ENCODE results near the gene MINAR2.

MINAR2 gene

DNA sequence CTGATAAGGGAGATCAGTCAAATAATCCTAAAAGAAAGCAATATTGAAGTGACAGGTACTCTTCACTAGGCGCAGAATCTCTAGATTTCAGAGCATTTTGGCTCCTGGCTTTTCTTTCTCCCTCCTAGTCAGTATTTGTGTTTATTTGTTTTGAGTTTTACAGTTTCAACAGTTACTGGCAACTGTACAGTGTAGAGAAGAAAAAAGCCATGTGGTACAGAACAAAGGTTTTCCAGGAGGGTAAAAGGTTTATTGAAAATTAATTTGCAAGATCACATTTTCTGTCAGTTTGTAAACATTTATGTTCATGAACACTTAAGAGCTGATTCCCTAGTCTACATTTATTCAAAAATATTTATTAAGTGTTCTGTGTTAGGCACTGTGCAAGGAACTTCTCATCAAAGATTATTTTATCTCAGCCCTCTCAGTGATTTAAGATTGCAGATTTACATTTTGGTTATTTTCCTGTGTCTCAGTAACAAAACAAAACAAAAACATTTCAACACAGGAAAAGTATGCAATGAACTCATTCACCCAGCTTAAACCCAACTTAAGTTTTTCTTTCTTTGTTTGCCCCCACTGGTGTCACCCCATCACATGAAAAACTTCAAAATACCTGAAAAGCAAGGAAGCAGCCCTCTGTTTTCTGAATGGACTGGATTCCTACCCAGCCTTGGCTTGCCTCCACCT lies 12.9 kb downstream of the MINAR2 start:
- no peaks in the 10 kb centered on the region for H3K27me3 Mint-ChIP-seq (ENCODE audit: low read depth)
- no peaks in the 10 kb centered on the region for H3K4me1 Mint-ChIP-seq (ENCODE audit: low read depth)
- no peak overlapping the region for H3K4me3 Mint-ChIP-seq
- no peaks in the 10 kb centered on the region for H3K9me3 Mint-ChIP-seq
- H3K36me3 Mint-ChIP-seq (ENCODE audit: low read depth): no peaks in the 10 kb centered on the region
- H3K27ac Mint-ChIP-seq: no peak overlapping the region

DNA sequence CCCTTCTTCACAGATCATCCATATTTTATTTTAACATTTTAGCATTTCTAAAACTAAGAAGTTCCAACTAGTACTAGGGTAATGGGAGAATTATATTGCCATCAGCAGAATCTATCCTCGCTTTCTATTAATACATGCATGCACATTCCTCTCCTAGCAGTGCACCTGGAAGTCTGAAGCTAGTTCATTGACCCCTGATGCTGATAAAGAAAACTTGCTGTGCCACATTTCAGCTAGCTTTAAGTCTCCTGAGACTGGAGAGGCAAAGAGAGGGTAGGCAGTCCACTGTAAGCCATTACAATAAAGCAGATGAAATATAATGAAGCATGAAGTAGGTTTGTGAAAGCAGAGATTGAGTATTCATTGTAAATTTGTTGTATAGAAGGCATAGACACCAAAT lies 15.8 kb downstream of the MINAR2 start:
- Mint-ChIP-seq H3K9me3 (no peaks in the 10 kb centered on the region), H3K4me1 (ENCODE audit: low read depth) (no peaks in the 10 kb centered on the region), H3K36me3 (ENCODE audit: low read depth) (no peaks in the 10 kb centered on the region), H3K27me3 (ENCODE audit: low read depth) (no peaks in the 10 kb centered on the region), H3K27ac (no peak overlapping the region), H3K4me3 (no peak overlapping the region)

DNA sequence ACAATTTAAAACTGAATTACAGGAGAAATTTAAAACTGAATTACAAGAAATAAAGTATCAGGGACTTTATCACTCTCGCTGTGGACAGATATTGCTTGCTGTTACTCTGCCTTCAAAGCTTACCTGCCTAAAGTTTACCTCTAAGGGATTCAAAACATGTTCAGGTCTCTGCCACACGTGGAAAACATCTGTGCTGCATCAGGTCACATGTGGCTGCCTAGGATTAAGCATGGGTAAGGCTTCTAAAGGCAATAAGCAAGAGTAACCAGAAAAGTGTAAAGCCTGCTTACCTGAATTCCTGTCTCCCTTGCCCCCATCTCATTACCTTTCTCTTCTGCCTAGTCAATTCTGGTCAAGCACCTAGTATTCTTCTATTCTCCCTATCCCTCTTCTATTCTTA lies 18.9 kb downstream of the MINAR2 start:
- no peaks in the 10 kb centered on the region for H3K36me3 Mint-ChIP-seq (ENCODE audit: low read depth)
- H3K27ac Mint-ChIP-seq: no peak overlapping the region
- H3K4me3 Mint-ChIP-seq: no peak overlapping the region
- no peaks in the 10 kb centered on the region for H3K9me3 Mint-ChIP-seq
- H3K27me3 Mint-ChIP-seq (ENCODE audit: low read depth): no peaks in the 10 kb centered on the region
- no peaks in the 10 kb centered on the region for H3K4me1 Mint-ChIP-seq (ENCODE audit: low read depth)

DNA sequence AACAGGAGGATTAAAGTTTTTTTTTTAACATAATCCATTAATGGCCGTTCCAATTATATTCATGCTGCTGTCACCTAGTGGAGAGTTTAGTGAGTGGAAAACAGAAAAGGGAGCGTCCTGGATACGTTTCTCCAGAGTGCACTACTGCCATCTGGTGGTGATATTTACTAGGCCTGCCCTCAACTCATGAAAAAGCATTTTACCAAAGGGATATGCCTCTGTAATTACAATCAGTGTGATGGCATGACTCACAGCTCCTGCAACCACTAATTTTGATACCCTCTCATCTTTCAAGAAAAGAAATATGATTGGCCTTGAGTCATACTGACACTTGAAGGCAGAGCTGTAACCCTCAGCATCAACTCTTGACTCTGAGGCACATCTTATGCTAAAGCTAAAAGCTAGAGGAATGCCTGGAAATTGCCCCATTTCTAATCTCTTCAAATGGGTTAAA lies 20.1 kb downstream of the MINAR2 start:
- Mint-ChIP-seq H3K4me3 (no peak overlapping the region), H3K9me3 (no peaks in the 10 kb centered on the region), H3K27me3 (ENCODE audit: low read depth) (no peaks in the 10 kb centered on the region), H3K27ac (no peak overlapping the region), H3K4me1 (ENCODE audit: low read depth) (no peaks in the 10 kb centered on the region), H3K36me3 (ENCODE audit: low read depth) (no peaks in the 10 kb centered on the region)

DNA sequence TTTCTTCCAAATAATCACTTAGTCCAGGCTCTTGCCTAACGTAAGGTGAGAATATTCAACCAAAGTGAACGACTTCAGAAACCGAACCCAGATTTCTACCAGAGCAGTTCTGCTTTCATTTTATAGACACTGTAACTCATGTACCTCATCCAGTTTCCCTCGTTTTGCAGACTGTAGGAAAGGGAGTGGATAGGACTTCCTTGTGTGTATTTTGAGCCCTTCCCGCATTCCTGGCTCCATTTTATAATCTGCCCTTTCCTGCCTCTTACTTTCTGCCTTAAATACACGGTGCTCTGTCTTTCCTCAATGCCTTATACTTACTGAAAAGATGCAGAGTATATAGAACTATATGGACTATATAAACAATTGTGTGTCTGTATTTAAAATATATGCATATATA lies 20.8 kb downstream of the MINAR2 start:
- Mint-ChIP-seq H3K36me3 (ENCODE audit: low read depth) (no peaks in the 10 kb centered on the region), H3K27ac (no peak overlapping the region), H3K9me3 (no peaks in the 10 kb centered on the region), H3K4me3 (no peak overlapping the region), H3K27me3 (ENCODE audit: low read depth) (no peaks in the 10 kb centered on the region), H3K4me1 (ENCODE audit: low read depth) (no peaks in the 10 kb centered on the region)

DNA sequence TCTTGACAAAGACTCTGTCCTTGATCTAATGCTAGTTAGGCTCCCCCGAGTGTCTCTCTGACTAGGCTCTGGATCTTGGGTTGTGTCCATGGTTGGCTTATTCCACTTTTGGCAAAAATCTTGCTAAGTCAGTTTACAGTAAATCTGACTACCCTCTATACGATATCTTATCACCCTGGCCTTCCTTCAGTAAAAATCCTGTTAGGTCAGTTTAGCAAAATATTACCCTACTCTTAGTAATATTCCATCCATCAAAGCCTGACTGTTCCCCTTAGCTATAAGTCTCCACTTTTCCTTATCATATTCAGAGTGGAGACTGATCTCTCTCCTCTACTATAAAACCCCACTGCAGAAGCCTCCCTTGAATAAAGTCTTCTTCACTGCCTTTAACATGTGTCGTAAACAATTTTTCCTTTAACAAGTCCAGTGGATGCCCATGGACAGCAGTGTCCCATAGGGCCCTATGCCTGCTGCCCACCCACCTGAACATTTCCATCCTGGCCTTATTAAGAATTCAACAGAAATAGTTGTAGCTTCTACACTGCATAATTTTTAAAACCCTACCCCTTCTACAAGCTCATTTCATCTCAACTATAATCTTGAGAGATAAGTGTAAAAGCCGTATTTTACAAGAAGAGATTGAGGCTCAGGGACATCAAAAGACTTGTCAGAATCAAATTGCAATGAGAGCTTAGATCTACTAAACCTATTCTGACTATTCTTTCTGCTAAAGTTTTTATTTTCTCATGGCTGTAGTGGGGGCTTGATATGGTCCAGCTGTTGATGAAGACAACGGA lies 22.3 kb downstream of the MINAR2 start:
- Mint-ChIP-seq H3K27me3 (ENCODE audit: low read depth) (no peaks in the 10 kb centered on the region), H3K9me3 (no peaks in the 10 kb centered on the region), H3K27ac (no peak overlapping the region), H3K4me1 (ENCODE audit: low read depth) (no peaks in the 10 kb centered on the region), H3K4me3 (no peak overlapping the region), H3K36me3 (ENCODE audit: low read depth) (no peaks in the 10 kb centered on the region)

DNA sequence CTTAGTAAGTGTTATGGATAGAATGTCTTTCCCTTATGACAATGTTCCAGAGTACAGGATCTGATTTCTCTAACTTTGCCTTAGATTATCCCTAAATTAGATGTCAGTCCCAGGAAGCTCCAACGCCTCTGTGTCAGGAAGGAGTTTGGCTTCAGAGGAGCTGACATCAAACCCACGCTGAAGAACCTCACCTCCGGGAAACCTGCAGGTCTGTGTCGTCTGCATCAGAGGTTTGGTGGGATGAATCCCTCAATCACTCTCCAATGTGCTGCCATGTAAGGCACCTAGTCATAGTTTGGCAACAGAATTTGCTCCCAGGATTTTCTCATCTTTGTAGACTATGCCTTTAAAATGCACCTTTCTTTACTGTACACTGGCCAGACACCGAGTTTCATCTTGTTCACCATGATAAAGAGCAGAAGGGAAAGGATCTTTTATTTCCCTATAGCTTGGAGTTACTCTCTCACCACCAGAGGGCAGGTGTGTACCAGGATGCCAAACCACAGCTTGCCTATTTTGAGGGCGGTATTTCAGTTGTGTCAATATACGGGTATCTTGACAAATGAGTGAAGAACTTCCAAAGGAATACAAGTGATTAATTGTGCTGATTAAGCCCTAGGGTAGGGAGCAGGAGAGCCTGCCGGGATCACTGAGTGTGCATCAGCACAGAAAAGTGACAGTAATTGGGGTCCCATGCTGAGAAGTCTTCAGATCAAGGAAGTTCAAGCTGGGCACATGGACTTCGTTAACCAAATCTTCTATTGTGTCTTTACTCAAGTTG lies 23.4 kb downstream of the MINAR2 start:
- no peaks in the 10 kb centered on the region for H3K4me1 Mint-ChIP-seq (ENCODE audit: low read depth)
- no peaks in the 10 kb centered on the region for H3K36me3 Mint-ChIP-seq (ENCODE audit: low read depth)
- H3K4me3 Mint-ChIP-seq: no peak overlapping the region
- H3K27ac Mint-ChIP-seq: no peak overlapping the region
- H3K27me3 Mint-ChIP-seq (ENCODE audit: low read depth): no peaks in the 10 kb centered on the region
- no peaks in the 10 kb centered on the region for H3K9me3 Mint-ChIP-seq

DNA sequence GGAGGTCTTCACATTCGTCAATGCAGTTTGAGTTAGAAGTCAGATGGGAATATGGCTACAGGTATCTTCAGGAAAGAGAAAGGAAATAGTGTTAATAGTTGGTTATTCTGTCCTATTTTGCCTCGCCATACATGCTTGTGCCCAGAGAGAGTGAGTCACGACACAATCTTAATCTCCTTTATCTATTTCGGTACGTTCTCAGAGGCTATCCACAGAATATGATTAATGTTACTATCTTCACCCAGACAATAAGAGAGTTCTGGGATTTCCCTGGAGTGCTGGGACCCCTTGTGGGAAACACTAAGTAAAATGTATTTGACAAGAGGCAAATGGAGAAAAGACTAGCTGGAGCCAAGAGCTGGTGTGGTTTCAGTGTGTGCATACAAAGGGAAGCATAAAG lies 25.5 kb downstream of the MINAR2 start:
- H3K4me1 Mint-ChIP-seq (ENCODE audit: low read depth): no peaks in the 10 kb centered on the region
- H3K27ac Mint-ChIP-seq: no peak overlapping the region
- no peaks in the 10 kb centered on the region for H3K9me3 Mint-ChIP-seq
- H3K36me3 Mint-ChIP-seq (ENCODE audit: low read depth): no peaks in the 10 kb centered on the region
- H3K27me3 Mint-ChIP-seq (ENCODE audit: low read depth): no peaks in the 10 kb centered on the region
- H3K4me3 Mint-ChIP-seq: no peak overlapping the region

DNA sequence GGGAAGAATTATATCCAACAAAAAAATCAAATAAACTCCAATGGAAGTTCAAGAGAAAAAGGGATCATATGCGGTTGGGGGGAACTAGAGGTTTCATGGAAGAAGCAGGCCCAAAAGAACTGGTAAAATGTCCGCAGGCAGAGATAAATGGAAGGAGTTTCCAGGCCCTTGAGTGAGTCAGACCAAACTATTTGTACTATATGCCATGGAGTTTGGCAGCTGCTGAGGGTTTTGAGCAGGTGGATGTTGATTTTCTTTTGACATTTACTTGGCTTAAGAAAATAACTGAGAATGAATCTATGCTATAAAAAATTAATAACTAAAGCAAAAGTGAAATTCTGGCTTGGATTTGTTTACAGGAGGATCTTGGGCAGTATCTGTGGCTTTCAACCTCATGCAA lies 33.7 kb downstream of the MINAR2 start:
- H3K4me3 Mint-ChIP-seq: no peak overlapping the region
- no peaks in the 10 kb centered on the region for H3K27me3 Mint-ChIP-seq (ENCODE audit: low read depth)
- no peak overlapping the region for H3K27ac Mint-ChIP-seq
- no peaks in the 10 kb centered on the region for H3K9me3 Mint-ChIP-seq
- no peaks in the 10 kb centered on the region for H3K4me1 Mint-ChIP-seq (ENCODE audit: low read depth)
- no peaks in the 10 kb centered on the region for H3K36me3 Mint-ChIP-seq (ENCODE audit: low read depth)

DNA sequence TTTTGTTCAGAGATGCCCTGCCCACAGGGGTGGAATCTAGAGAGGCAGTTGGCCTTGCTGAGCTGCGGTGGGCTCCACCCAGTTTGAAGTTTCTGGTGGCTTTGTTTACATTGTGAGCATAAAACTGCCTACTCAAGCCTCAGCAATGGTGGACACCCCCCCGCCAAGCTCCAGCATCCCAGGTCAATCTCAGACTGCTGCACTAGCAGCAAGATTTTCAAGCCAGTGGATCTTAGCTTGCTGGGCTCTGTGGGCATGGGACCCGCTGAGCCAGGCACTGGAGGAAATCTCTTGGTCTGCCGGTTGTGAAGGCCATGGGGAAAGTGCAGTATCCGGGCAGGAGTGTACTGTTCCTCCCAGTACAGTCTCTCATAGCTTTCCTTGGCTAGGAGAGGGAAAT lies 55.5 kb downstream of the MINAR2 start:
- no peak overlapping the region for H3K27ac Mint-ChIP-seq
- H3K4me3 Mint-ChIP-seq: no peak overlapping the region
- peaks cover 7% of the 10 kb centered on the region for H3K9me3 Mint-ChIP-seq
- H3K36me3 Mint-ChIP-seq (ENCODE audit: low read depth): no peaks in the 10 kb centered on the region
- H3K27me3 Mint-ChIP-seq (ENCODE audit: low read depth): no peaks in the 10 kb centered on the region
- no peaks in the 10 kb centered on the region for H3K4me1 Mint-ChIP-seq (ENCODE audit: low read depth)

DNA sequence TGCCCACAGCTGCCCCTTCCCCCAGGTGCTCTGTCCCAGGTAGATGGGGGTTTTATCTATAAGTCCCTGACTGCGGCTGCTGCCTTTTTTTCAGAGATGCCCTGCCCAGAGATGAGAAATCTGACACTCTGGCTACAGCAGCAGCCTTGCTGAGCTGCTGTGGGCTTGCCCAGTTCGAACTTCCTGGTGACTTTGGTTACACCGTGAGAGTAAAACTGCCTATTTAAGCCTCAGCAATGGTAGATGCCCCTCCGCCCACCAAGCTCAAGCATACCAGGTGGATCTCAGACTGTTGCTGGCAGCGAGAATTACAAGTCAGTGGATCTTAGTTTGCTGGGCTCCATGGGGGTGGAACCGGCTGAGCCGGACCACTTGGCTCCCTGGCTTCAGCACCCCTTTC lies 56.8 kb downstream of the MINAR2 start:
- H3K27ac Mint-ChIP-seq: no peak overlapping the region
- no peaks in the 10 kb centered on the region for H3K27me3 Mint-ChIP-seq (ENCODE audit: low read depth)
- H3K4me3 Mint-ChIP-seq: no peak overlapping the region
- H3K36me3 Mint-ChIP-seq (ENCODE audit: low read depth): no peaks in the 10 kb centered on the region
- H3K4me1 Mint-ChIP-seq (ENCODE audit: low read depth): no peaks in the 10 kb centered on the region
- H3K9me3 Mint-ChIP-seq: no peaks in the 10 kb centered on the region

DNA sequence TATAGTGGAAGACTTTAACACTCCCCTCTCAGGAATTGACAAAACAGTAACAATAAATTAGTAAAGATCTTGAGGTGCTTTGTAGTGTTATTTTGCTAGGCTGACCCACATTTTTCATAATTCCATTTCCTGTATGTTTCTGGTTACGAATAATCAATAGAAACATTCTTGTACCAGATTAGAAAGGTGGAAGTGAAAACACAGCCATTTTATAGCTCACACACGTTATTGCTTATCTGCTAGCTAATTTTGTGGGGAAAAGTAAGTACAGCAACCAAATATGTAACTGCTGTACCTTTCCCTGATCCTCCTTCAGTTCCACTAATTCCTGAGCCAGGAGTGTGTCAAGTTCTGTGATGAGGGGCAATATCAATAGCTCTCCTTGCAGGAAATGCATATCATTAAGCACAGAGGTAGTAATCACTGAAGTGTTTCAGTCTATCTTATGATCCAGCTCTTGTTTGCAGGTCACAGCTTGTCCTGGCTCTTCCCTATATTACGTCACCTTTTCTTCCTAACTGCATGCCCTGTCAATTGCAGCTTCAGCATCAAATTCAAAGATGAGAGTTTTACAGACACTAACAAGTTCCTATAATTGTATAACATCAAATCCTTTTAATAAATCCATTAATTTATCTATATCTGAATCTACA lies 59.4 kb downstream of the MINAR2 start:
- no peak overlapping the region for H3K27ac Mint-ChIP-seq
- H3K9me3 Mint-ChIP-seq: no peaks in the 10 kb centered on the region
- no peaks in the 10 kb centered on the region for H3K27me3 Mint-ChIP-seq (ENCODE audit: low read depth)
- H3K4me1 Mint-ChIP-seq (ENCODE audit: low read depth): no peaks in the 10 kb centered on the region
- H3K4me3 Mint-ChIP-seq: no peak overlapping the region
- H3K36me3 Mint-ChIP-seq (ENCODE audit: low read depth): no peaks in the 10 kb centered on the region
